GM12865 (cell line): Measurements from ENCODE around the gene CEP131.
A peak's percentile ranks its signal among the peaks of the same experiment; 100 is the strongest.
"Not testable (repeated sequence)": the region's sequence is repeated elsewhere in the genome, so short reads cannot be mapped to it uniquely, and the experiment has no call there.

Experiments
- DNase-seq: peaks from one replicate; pipeline ENCODE4 v3.0.0; 2010; ENCODE audit warnings: low read depth
- H3K4me3 ChIP-seq: 2 replicates; pipeline ENCODE4 v1.5.1; 2011; ENCODE audit warnings: mild to moderate bottlenecking, low read depth, low read length, control low read depth
- TF ChIP-seq, protein P1 (sequence below): IDR thresholded peaks from 2 replicates; pipeline ENCODE4 v1.5.1; 2011; ENCODE audit warnings: low read length, control low read depth, low read depth, inconsistent platforms; ENCODE audit not compliant: insufficient read depth; ENCODE audit errors: missing control alignments

The CEP131 gene

DNA sequence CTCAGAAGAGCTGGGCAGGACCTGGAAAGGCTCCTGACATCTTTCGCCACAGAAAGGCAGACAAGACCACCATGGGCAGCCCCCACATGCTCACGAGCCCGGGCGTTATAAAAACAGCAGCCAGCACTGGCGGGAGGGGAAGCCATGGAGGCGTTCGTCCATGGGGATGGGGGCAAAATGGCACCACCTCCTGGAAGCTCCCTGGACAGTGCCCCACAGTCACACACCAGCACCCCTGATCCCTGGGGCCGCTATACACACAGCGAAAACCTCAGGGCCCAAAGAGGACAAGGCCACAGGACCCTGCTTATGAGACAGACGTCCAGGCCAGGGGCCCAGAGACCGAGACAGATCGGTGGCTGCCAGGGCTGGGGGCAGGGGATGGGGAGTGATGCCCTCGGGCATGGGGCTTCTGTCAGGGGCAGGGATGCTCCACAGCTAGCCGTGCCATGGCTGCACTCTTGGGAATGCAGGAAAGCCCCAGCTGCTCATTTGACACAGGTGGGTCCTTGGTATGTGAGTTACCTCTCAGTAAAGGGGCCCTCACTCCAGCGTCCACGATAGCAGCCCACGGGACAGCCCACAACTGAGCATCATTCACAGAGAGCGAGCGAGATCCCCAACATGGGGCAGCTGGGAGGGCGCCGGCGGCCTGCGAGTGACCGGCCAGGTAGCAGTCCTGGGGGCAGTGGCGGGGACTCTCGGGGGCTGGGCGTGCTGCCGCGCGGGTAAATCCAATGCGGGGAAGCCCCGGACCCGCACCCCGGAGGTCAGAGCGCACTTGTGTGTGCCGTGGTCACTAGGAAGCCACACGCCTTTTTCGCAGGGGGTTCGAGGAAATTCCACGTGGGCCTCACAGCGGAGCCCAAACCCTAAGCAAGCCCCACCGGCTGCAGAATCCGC is 63.8 kb downstream of the CEP131 start:
- H3K4me3 ChIP-seq: no peak overlapping the region
- DNase-seq: no peak

GRCh38 chr17:81157848-81158687 is 64.7 kb downstream of the CEP131 start:
- TF ChIP-seq, protein P1, sequence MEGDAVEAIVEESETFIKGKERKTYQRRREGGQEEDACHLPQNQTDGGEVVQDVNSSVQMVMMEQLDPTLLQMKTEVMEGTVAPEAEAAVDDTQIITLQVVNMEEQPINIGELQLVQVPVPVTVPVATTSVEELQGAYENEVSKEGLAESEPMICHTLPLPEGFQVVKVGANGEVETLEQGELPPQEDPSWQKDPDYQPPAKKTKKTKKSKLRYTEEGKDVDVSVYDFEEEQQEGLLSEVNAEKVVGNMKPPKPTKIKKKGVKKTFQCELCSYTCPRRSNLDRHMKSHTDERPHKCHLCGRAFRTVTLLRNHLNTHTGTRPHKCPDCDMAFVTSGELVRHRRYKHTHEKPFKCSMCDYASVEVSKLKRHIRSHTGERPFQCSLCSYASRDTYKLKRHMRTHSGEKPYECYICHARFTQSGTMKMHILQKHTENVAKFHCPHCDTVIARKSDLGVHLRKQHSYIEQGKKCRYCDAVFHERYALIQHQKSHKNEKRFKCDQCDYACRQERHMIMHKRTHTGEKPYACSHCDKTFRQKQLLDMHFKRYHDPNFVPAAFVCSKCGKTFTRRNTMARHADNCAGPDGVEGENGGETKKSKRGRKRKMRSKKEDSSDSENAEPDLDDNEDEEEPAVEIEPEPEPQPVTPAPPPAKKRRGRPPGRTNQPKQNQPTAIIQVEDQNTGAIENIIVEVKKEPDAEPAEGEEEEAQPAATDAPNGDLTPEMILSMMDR: no peak
- H3K4me3 ChIP-seq: no peak overlapping the region
- no peak for DNase-seq

More for the DNA sequence above, 63.8 kb downstream of the CEP131 start:
- TF ChIP-seq, protein P1: no peak

DNA sequence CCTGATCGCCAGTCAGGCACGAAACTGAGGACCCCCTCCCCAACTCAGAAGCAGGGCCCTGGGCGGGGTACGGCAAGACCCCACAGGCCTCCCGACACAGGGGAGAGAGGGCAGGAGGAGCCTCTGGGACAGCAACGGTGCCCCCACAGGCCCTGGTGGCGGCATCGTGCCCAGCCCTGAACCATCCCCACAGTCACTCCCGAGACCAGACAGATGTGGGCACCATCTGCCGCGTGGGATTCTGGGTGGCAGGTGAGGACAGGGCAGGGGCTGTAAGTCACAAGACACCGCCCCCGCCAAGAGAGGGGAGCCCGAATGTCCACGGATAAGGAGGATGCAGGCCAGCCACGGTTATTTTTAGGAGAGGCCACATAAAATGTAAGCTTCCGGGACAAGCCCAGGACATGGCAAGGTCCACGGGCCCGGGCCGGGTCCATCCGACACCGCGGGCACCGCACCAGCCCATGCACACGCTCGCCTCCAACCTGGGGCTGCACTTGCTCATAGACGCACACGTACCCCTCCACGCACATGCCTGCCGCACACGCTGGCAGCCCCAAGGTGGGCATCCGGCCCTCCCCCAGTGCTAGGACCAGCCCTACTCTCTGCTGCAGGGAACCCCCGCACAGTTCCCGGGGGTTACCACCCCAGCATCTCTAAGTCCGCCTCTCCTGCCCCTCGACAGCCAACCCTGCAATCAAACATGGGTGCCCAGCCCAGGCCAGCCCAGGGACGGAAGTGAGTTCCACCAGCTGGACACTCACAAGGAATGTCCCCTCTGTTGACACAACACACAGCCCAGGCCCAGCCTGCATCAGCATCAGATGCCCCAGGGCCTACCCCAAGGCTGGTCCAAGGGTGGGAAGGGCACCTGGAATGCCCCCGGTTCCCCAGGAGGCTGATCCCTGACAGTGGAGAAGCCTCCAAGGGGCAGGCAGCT is 65.6 kb downstream of the CEP131 start:
- no peak for DNase-seq
- TF ChIP-seq, protein P1: no peak
- no peak overlapping the region for H3K4me3 ChIP-seq

GRCh38 chr17:81154961-81155360 is 67.8 kb downstream of the CEP131 start:
- DNase-seq: no peak
- no peak overlapping the region for H3K4me3 ChIP-seq
- TF ChIP-seq, protein P1: no peak

GRCh38 chr17:81154016-81154415 is 68.7 kb downstream of the CEP131 start:
- not testable (repeated sequence) for DNase-seq, H3K4me3 ChIP-seq

DNA sequence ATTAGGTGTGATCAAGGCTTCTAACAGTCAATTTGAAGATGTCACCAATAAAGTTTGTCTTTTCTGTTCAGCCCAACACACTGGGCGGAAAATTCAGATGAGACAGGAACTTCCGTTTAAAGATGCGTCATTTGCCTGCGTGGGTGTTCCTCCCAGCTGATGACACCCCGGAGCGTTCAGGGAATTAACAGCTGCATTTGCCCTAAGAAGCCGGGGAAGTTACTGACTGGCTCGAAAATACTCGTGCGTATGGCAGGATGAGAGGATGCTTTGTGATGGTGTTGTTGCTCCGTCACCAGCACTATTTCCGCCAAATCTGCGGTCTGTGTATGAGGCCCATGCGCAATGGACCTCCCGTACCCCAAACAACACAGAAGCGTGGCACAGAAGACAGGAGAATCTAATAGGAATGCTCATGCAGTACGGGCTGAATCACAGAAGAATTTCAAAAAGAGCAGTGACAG is 69.4 kb downstream of the CEP131 start:
- no peak overlapping the region for H3K4me3 ChIP-seq
- TF ChIP-seq, protein P1: no peak
- peak; percentile 48 for DNase-seq
